DOHH2 (cell line): Measurements from ENCODE around the gene GOLT1A.

Source experiments
- CTCF ChIP-seq: fragments of 200-600 bp; sonication (generic); IDR thresholded peaks from one replicate; pipeline ENCODE4 v1.5.1; 2014; ENCODE audit warnings: antibody characterized with exemption, mild to moderate bottlenecking, low read depth, low read length; ENCODE audit not compliant: poor library complexity, severe bottlenecking
- EZH2phosphoT487 ChIP-seq: fragments of 200-600 bp; sonication (generic); IDR thresholded peaks from 2 replicates; pipeline ENCODE4 v1.6.1; 2017; ENCODE audit warnings: borderline replicate concordance, mild to moderate bottlenecking, antibody characterized with exemption, low read length, moderate library complexity, mixed read lengths

- TF ChIP-seq CTCF (no peak), EZH2phosphoT487 (no peak)
Measured at GRCh38 chr1:204198348-204199340, 15.1 kb downstream of the GOLT1A start.
